ENCODE data around the gene HTR3C.

Gene HTR3C

GRCh38 chr3:184097556-184097955, 44.7 kb downstream of the HTR3C start:
- DNase-seq, result no peak

- no peak for DNase-seq
These were observed 47.2 kb downstream of the HTR3C start for GRCh38 chr3:184099806-184100686.

All from DMS153 (cell line).